ENCODE results near the gene PTCH1. TPM values are rescaled to one million over a fixed set of nuclear protein-coding genes. Genes with fewer than 3 reads are reported as not detected.
A peak's percentile ranks its signal among the peaks of the same experiment; 100 is the strongest.

PTCH1 gene
- total and polyA plus RNA-seq, 2 experiments from 2014 or later: 21.4 to 34.1 TPM

DNA sequence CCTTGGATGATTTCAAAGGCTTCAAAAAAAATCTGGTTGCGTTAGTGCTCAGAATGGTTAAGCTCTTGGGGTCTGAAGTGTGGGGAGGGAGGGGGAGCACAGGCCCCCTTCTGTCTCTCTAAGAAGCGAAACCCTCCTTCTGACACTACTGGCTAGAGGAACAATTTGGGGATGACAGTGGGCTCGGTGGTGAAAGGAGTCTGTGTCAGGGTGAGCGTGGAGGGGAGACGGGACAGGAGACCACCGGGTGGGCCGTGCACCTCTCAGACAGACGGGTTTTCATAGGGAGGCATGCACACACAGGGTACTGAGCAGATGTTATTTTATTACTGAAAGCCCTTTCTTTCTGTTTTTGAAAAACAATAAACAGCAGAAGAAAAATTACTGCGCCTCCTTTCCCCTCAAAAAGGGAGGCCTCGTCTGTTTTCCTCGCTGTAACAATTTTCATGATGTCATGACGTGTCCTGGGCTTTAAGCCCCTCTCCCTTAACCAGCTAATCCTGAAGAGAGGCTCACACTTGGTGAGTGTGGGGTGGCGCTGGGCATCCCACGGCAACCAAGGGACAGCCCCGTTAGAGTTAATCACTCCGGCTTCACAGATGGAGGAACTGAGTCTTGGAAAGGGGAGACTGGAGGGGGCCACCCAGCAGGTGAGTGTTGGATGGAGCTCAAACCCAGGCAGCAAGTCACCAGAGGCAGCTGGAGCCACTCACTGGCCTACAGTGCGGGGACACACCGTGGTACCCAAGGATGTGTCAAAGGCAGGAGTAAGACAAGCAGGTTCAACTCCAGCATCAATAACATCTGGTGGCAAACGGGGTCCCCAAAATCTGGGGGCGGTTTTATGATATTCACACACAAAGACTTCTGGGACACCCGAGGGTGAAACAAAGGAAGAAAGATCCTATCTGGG lies 53.4 kb downstream of the PTCH1 start:
- no peak for TF ChIP-seq NANOG (IDR thresholded peaks at IDR 0.05; ENCODE audit: borderline replicate concordance)
- TF ChIP-seq ZNF114 (CRISPR knock-in tag; IDR thresholded peaks at IDR 0.05): no peak
- TF ChIP-seq, protein P1, sequence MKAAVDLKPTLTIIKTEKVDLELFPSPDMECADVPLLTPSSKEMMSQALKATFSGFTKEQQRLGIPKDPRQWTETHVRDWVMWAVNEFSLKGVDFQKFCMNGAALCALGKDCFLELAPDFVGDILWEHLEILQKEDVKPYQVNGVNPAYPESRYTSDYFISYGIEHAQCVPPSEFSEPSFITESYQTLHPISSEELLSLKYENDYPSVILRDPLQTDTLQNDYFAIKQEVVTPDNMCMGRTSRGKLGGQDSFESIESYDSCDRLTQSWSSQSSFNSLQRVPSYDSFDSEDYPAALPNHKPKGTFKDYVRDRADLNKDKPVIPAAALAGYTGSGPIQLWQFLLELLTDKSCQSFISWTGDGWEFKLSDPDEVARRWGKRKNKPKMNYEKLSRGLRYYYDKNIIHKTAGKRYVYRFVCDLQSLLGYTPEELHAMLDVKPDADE (IDR thresholded peaks at IDR 0.05): no peak
- TF ChIP-seq CREB1 (CRISPR knock-in tag; IDR thresholded peaks at IDR 0.05; ENCODE audit: low read depth): no peak
- TF ChIP-seq, protein P2, sequence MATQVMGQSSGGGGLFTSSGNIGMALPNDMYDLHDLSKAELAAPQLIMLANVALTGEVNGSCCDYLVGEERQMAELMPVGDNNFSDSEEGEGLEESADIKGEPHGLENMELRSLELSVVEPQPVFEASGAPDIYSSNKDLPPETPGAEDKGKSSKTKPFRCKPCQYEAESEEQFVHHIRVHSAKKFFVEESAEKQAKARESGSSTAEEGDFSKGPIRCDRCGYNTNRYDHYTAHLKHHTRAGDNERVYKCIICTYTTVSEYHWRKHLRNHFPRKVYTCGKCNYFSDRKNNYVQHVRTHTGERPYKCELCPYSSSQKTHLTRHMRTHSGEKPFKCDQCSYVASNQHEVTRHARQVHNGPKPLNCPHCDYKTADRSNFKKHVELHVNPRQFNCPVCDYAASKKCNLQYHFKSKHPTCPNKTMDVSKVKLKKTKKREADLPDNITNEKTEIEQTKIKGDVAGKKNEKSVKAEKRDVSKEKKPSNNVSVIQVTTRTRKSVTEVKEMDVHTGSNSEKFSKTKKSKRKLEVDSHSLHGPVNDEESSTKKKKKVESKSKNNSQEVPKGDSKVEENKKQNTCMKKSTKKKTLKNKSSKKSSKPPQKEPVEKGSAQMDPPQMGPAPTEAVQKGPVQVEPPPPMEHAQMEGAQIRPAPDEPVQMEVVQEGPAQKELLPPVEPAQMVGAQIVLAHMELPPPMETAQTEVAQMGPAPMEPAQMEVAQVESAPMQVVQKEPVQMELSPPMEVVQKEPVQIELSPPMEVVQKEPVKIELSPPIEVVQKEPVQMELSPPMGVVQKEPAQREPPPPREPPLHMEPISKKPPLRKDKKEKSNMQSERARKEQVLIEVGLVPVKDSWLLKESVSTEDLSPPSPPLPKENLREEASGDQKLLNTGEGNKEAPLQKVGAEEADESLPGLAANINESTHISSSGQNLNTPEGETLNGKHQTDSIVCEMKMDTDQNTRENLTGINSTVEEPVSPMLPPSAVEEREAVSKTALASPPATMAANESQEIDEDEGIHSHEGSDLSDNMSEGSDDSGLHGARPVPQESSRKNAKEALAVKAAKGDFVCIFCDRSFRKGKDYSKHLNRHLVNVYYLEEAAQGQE (IDR thresholded peaks at IDR 0.05; ENCODE audit: unreplicated experiment): no peak
- TF ChIP-seq EZH2 (IDR thresholded peaks at IDR 0.05; ENCODE audit: low read depth, unreplicated experiment): no peak
- TF ChIP-seq POLR2AphosphoS5 (IDR thresholded peaks at IDR 0.05; ENCODE audit: low read depth): no peak
- TF ChIP-seq EZH2phosphoT487 (IDR thresholded peaks at IDR 0.05; ENCODE audit: unreplicated experiment): no peak
- TF ChIP-seq JUNB (IDR thresholded peaks at IDR 0.05; ENCODE audit: unreplicated experiment): no peak
- no peak for TF ChIP-seq ZNF331 (CRISPR knock-in tag; IDR thresholded peaks at IDR 0.05; ENCODE audit: low read depth)
- TF ChIP-seq, protein P3, sequence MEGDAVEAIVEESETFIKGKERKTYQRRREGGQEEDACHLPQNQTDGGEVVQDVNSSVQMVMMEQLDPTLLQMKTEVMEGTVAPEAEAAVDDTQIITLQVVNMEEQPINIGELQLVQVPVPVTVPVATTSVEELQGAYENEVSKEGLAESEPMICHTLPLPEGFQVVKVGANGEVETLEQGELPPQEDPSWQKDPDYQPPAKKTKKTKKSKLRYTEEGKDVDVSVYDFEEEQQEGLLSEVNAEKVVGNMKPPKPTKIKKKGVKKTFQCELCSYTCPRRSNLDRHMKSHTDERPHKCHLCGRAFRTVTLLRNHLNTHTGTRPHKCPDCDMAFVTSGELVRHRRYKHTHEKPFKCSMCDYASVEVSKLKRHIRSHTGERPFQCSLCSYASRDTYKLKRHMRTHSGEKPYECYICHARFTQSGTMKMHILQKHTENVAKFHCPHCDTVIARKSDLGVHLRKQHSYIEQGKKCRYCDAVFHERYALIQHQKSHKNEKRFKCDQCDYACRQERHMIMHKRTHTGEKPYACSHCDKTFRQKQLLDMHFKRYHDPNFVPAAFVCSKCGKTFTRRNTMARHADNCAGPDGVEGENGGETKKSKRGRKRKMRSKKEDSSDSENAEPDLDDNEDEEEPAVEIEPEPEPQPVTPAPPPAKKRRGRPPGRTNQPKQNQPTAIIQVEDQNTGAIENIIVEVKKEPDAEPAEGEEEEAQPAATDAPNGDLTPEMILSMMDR (conservative IDR thresholded peaks at IDR 0.05; ENCODE audit: low read depth in 2 of 2): no peak
- TF ChIP-seq STAT1 (IDR thresholded peaks at IDR 0.05; ENCODE audit: unreplicated experiment): no peak
- TF ChIP-seq, protein P4, sequence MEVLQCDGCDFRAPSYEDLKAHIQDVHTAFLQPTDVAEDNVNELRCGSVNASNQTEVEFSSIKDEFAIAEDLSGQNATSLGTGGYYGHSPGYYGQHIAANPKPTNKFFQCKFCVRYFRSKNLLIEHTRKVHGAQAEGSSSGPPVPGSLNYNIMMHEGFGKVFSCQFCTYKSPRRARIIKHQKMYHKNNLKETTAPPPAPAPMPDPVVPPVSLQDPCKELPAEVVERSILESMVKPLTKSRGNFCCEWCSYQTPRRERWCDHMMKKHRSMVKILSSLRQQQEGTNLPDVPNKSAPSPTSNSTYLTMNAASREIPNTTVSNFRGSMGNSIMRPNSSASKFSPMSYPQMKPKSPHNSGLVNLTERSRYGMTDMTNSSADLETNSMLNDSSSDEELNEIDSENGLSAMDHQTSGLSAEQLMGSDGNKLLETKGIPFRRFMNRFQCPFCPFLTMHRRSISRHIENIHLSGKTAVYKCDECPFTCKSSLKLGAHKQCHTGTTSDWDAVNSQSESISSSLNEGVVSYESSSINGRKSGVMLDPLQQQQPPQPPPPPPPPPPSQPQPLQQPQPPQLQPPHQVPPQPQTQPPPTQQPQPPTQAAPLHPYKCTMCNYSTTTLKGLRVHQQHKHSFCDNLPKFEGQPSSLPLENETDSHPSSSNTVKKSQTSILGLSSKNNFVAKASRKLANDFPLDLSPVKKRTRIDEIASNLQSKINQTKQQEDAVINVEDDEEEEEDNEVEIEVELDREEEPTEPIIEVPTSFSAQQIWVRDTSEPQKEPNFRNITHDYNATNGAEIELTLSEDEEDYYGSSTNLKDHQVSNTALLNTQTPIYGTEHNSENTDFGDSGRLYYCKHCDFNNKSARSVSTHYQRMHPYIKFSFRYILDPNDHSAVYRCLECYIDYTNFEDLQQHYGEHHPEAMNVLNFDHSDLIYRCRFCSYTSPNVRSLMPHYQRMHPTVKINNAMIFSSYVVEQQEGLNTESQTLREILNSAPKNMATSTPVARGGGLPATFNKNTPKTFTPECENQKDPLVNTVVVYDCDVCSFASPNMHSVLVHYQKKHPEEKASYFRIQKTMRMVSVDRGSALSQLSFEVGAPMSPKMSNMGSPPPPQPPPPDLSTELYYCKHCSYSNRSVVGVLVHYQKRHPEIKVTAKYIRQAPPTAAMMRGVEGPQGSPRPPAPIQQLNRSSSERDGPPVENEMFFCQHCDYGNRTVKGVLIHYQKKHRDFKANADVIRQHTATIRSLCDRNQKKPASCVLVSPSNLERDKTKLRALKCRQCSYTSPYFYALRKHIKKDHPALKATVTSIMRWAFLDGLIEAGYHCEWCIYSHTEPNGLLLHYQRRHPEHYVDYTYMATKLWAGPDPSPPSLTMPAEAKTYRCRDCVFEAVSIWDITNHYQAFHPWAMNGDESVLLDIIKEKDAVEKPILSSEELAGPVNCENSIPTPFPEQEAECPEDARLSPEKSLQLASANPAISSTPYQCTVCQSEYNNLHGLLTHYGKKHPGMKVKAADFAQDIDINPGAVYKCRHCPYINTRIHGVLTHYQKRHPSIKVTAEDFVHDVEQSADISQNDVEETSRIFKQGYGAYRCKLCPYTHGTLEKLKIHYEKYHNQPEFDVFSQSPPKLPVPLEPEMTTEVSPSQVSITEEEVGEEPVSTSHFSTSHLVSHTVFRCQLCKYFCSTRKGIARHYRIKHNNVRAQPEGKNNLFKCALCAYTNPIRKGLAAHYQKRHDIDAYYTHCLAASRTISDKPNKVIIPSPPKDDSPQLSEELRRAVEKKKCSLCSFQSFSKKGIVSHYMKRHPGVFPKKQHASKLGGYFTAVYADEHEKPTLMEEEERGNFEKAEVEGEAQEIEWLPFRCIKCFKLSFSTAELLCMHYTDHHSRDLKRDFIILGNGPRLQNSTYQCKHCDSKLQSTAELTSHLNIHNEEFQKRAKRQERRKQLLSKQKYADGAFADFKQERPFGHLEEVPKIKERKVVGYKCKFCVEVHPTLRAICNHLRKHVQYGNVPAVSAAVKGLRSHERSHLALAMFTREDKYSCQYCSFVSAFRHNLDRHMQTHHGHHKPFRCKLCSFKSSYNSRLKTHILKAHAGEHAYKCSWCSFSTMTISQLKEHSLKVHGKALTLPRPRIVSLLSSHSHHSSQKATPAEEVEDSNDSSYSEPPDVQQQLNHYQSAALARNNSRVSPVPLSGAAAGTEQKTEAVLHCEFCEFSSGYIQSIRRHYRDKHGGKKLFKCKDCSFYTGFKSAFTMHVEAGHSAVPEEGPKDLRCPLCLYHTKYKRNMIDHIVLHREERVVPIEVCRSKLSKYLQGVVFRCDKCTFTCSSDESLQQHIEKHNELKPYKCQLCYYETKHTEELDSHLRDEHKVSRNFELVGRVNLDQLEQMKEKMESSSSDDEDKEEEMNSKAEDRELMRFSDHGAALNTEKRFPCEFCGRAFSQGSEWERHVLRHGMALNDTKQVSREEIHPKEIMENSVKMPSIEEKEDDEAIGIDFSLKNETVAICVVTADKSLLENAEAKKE (CRISPR knock-in tag; IDR thresholded peaks at IDR 0.05): no peak
- DNase-seq (ENCODE audit: low spot score) (no peak), ATAC-seq (peak; percentile 14)
- no peaks in the 10 kb centered on the region for H3K9me2 ChIP-seq (ENCODE audit: insufficient read depth)
- peak overlapping the region; percentile 35; the same call in 1 of the 2 replicates for H3K4me2 ChIP-seq
- peaks cover 62% of the 10 kb centered on the region for H3K36me3 ChIP-seq (ENCODE audit: insufficient read depth)
- H3K4me3 ChIP-seq: no peak overlapping the region
- H4K20me1 ChIP-seq (replicated peaks; ENCODE audit: insufficient read depth): no peaks in the 10 kb centered on the region; the same call in none of the 2 replicates
- H3K9me3 Mint-ChIP-seq: no peaks in the 10 kb centered on the region
- H3K4me3 Mint-ChIP-seq: peak overlapping the region; percentile 24
- H3K27me3 ChIP-seq (ENCODE audit: insufficient read depth): no peaks in the 10 kb centered on the region
- H2AFZ ChIP-seq: no peak overlapping the region
- 0 out of 2 replicates have a peak overlapping the region, but pooled peaks have one; percentile 50 for H3K27ac ChIP-seq (ENCODE audit: low read depth)
- H3K79me2 ChIP-seq (replicated peaks; ENCODE audit: insufficient read depth): 0 out of 2 replicates have a peak, but pooled peaks cover 12% of the 10 kb centered on the region
- no peaks in the 10 kb centered on the region for H3F3A ChIP-seq (replicated peaks; ENCODE audit: low read depth)
- H3K36me3 Mint-ChIP-seq (ENCODE audit: low read depth): peaks cover 34% of the 10 kb centered on the region
- H3K4me1 Mint-ChIP-seq: peaks cover 32% of the 10 kb centered on the region
- peaks cover 14% of the 10 kb centered on the region for H3K4me1 ChIP-seq (ENCODE audit: insufficient read depth)
- peaks cover 6% of the 10 kb centered on the region for H3K27me3 Mint-ChIP-seq (ENCODE audit: insufficient read depth, low read depth, poor library complexity)
- H3K27ac Mint-ChIP-seq: no peak overlapping the region

Measured in GM23338 (cell line).